CD14-positive monocyte (primary cell): Measurements from ENCODE around the gene ACKR3. TPM values are rescaled to one million over a fixed set of nuclear protein-coding genes. Genes with fewer than 3 reads are reported as not detected.

ENCODE experiments used
- DNase-seq, 3 donors: peaks; one replicate each; pipeline ENCODE4 v3.0.0-alpha.2; 2011 to 2022
- H2AFZ ChIP-seq: 2 replicates; pipeline ENCODE4 v1.6.0; 2012; ENCODE audit warnings: mild to moderate bottlenecking, low read depth, low read length, inconsistent platforms; ENCODE audit not compliant: insufficient read depth, poor library complexity, severe bottlenecking
- H3K27ac ChIP-seq, 2 donors: 1 replicate in 1 of 2; 2 replicates in 1 of 2; pipeline ENCODE4 v1.5.1; 2012 to 2013; ENCODE audit warnings: low read length in 2 of 2, control low read depth in 1 of 2, inconsistent platforms in 1 of 2, low read depth in 1 of 2, mild to moderate bottlenecking in 1 of 2
- H3K27me3 ChIP-seq, 2 donors: one replicate each; pipeline versions ENCODE4 v1.6.0 to v1.6.1; 2011 to 2013; ENCODE audit warnings: low read length in 2 of 2; ENCODE audit not compliant: control insufficient read depth in 2 of 2, insufficient read depth in 2 of 2
- H3K36me3 ChIP-seq, 2 donors: replicated peaks in 1 of 2; 1 replicate in 1 of 2; 2 replicates in 1 of 2; pipeline versions ENCODE4 v1.5.1 to v1.6.1; 2012 to 2013; ENCODE audit warnings: low read length in 2 of 2, control low read depth in 1 of 2, inconsistent platforms in 1 of 2, mild to moderate bottlenecking in 1 of 2; ENCODE audit not compliant: insufficient read depth in 2 of 2, control insufficient read depth in 1 of 2
- H3K4me1 ChIP-seq, 2 donors: 1 replicate in 1 of 2; 2 replicates in 1 of 2; pipeline versions ENCODE4 v1.5.1 to v1.6.1; 2012 to 2013; ENCODE audit warnings: low read length in 2 of 2, control low read depth in 1 of 2, inconsistent platforms in 1 of 2, mild to moderate bottlenecking in 1 of 2, moderate library complexity in 1 of 2; ENCODE audit not compliant: insufficient read depth in 2 of 2, control insufficient read depth in 1 of 2
- H3K4me2 ChIP-seq: replicated peaks from 2 replicates; pipeline ENCODE3; 2012; ENCODE audit warnings: low read length, moderate library complexity, mild to moderate bottlenecking; ENCODE audit not compliant: poor library complexity, severe bottlenecking; ENCODE audit errors: extremely low read depth
- H3K4me3 ChIP-seq, 3 experiments: fragments of 200-600 bp in 1 of 3; sonication (generic) in 1 of 3; replicated peaks in 1 of 3; 1 replicate in 2 of 3; 2 replicates in 1 of 3; pipeline ENCODE4 v1.5.1; 2011 to 2013; ENCODE audit warnings: low read length in 3 of 3, mild to moderate bottlenecking in 3 of 3, control low read depth in 2 of 3, low read depth in 2 of 3, inconsistent platforms in 1 of 3, moderate library complexity in 1 of 3
- H3K79me2 ChIP-seq: 2 replicates; pipeline ENCODE4 v1.6.0; 2012; ENCODE audit warnings: mild to moderate bottlenecking, control low read depth, inconsistent platforms, low read length, moderate library complexity; ENCODE audit not compliant: insufficient read depth
- H3K9ac ChIP-seq: 2 replicates; pipeline ENCODE4 v1.6.0; 2017; ENCODE audit warnings: low read length, mild to moderate bottlenecking; ENCODE audit not compliant: insufficient read depth, poor library complexity, severe bottlenecking
- H3K9me3 ChIP-seq, 2 donors: replicated peaks in 1 of 2; 1 replicate in 1 of 2; 2 replicates in 1 of 2; pipeline versions ENCODE4 v1.5.1 to v1.6.1; 2012 to 2013; ENCODE audit warnings: low read length in 2 of 2, control low read depth in 1 of 2; ENCODE audit not compliant: control insufficient read depth in 1 of 2, insufficient read depth in 1 of 2
- H4K20me1 ChIP-seq: 2 replicates; pipeline ENCODE4 v1.6.0; 2012; ENCODE audit warnings: mild to moderate bottlenecking, low read length, control low read depth, moderate library complexity; ENCODE audit not compliant: insufficient read depth
- H3K27ac Mint-ChIP-seq, 7 donors: one replicate each; pipeline ENCODE4 v1.8.0; 2020; ENCODE audit warnings: mild to moderate bottlenecking in 7 of 7, mixed read lengths in 7 of 7, moderate library complexity in 6 of 7, inconsistent platforms in 2 of 7
- H3K27me3 Mint-ChIP-seq, 3 donors: one replicate each; pipeline ENCODE4 v1.8.0; 2021 to 2022; ENCODE audit warnings: low read depth in 3 of 3, mild to moderate bottlenecking in 3 of 3, mixed read lengths in 3 of 3, moderate library complexity in 3 of 3, inconsistent platforms in 1 of 3
- H3K36me3 Mint-ChIP-seq, 2 donors: one replicate each; pipeline ENCODE4 v1.8.0; 2020; ENCODE audit warnings: mixed read lengths in 2 of 2, inconsistent platforms in 1 of 2, mild to moderate bottlenecking in 1 of 2
- H3K4me1 Mint-ChIP-seq: one replicate; pipeline ENCODE4 v1.8.0; 2020; ENCODE audit warnings: mild to moderate bottlenecking, mixed read lengths
- H3K4me3 Mint-ChIP-seq, 2 donors: one replicate each; pipeline ENCODE4 v1.8.0; 2020; ENCODE audit warnings: mild to moderate bottlenecking in 2 of 2, mixed read lengths in 2 of 2, moderate library complexity in 1 of 2
- H3K9me3 Mint-ChIP-seq, 7 donors: one replicate each; pipeline ENCODE4 v1.8.0; 2020 to 2022; ENCODE audit warnings: mixed read lengths in 7 of 7, mild to moderate bottlenecking in 6 of 7, moderate library complexity in 6 of 7, inconsistent platforms in 2 of 7
- WGBS: methylation state at CpG from one replicate; pipeline ENCODE4 v1.1.5; 2013; ENCODE audit warnings: missing lambda C conversion rate; ENCODE audit not compliant: insufficient coverage; 5-methylcytosine and 5-hydroxymethylcytosine counted together
- intact Hi-C, 2 donors: fragments of 100-400 bp; cut with micrococcal nuclease; formaldehyde crosslinking; loops; one replicate each; pipeline versions ENCODE4 v1.15.0 to v1.15.1; 2023
- polyA plus RNA-seq, 3 donors: library from polyadenylated mRNA; depleted of rRNA in 1 of 3; unstranded in 2 of 3; stranded (reverse) in 1 of 3; fragments of 300-500 nt in 2 of 3; fragments of >200 nt in 1 of 3; fragmentation: Illumina TruSeq in 2 of 3; gene quantifications; 1 replicate in 2 of 3; 2 replicates in 1 of 3; pipeline ENCODE4 v1.2.3, GENCODE V29; 2012 to 2021
- TF ChIP-seq, protein P1 (sequence below): fragments of 200-600 bp; IDR thresholded peaks from one replicate; pipeline ENCODE4 v1.8.0; 2022; ENCODE audit warnings: antibody characterized with exemption, mild to moderate bottlenecking

ACKR3 gene
- polyA plus RNA-seq, 3 donors: 0.41 to 13.3 (median 0.79) TPM

DNA sequence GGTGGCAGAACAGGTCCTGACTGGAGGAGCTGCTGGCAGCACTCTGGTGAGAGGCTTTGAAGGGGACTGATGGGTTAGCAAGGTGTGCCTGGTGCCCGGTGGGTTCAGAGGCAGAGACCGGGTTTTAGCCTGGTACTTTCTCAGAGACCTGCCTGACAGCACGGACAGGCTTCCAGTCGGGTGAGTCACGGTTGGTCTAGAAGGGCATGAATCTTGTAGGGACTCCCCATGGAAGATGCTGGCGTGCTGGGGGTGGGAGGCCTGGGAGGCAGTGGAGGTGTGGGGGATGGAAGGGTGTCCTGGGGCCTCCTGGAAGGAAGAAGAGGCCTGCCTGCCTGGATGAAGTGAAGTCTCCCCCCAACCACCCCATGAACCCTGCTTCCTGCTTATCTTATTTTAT is 52.6 kb downstream of the ACKR3 start:
- 100% methylated on average over 4 of the region's 6 CpGs for WGBS
- Mint-ChIP-seq H3K4me3 (no peak overlapping the region), H3K27me3 (peaks cover 12 to 27% (median 13%) of the 10 kb centered on the region in 3 donors), H3K27ac (no peak overlapping the region), H3K36me3 (no peaks in the 10 kb centered on the region), H3K4me1 (no peaks in the 10 kb centered on the region), H3K9me3 (peaks cover 0 to 2% (median 0%) of the 10 kb centered on the region in 7 donors)
- H2AFZ ChIP-seq: no peak overlapping the region
- H3K4me2 ChIP-seq: no peak overlapping the region
- H3K27me3 ChIP-seq: no peaks in the 10 kb centered on the region
- H3K27ac ChIP-seq: no peak overlapping the region
- TF ChIP-seq, protein P1, sequence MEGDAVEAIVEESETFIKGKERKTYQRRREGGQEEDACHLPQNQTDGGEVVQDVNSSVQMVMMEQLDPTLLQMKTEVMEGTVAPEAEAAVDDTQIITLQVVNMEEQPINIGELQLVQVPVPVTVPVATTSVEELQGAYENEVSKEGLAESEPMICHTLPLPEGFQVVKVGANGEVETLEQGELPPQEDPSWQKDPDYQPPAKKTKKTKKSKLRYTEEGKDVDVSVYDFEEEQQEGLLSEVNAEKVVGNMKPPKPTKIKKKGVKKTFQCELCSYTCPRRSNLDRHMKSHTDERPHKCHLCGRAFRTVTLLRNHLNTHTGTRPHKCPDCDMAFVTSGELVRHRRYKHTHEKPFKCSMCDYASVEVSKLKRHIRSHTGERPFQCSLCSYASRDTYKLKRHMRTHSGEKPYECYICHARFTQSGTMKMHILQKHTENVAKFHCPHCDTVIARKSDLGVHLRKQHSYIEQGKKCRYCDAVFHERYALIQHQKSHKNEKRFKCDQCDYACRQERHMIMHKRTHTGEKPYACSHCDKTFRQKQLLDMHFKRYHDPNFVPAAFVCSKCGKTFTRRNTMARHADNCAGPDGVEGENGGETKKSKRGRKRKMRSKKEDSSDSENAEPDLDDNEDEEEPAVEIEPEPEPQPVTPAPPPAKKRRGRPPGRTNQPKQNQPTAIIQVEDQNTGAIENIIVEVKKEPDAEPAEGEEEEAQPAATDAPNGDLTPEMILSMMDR: no peak
- H3K79me2 ChIP-seq: no peaks in the 10 kb centered on the region
- no peaks in the 10 kb centered on the region for H3K36me3 ChIP-seq
- no peaks in the 10 kb centered on the region for H3K4me1 ChIP-seq
- intact Hi-C loops: no loop called here
- no peaks in the 10 kb centered on the region for H4K20me1 ChIP-seq
- H3K4me3 ChIP-seq: no peak overlapping the region
- H3K9me3 ChIP-seq: no peaks in the 10 kb centered on the region
- H3K9ac ChIP-seq: no peak overlapping the region
- DNase-seq: no peak

- Mint-ChIP-seq H3K27me3 (peaks cover 9 to 27% (median 13%) of the 10 kb centered on the region in 3 donors), H3K27ac (no peak overlapping the region), H3K36me3 (no peaks in the 10 kb centered on the region), H3K9me3 (peaks cover 0 to 2% (median 0%) of the 10 kb centered on the region in 7 donors), H3K4me3 (no peak overlapping the region), H3K4me1 (no peaks in the 10 kb centered on the region)
- Histone ChIP-seq H3K27me3 (no peaks in the 10 kb centered on the region), H3K36me3 (no peaks in the 10 kb centered on the region), H3K4me1 (no peaks in the 10 kb centered on the region), H4K20me1 (no peaks in the 10 kb centered on the region), H3K9me3 (no peaks in the 10 kb centered on the region), H3K9ac (no peak overlapping the region), H3K79me2 (no peaks in the 10 kb centered on the region), H3K4me2 (no peak overlapping the region), H2AFZ (no peak overlapping the region), H3K27ac (no peak overlapping the region), H3K4me3 (no peak overlapping the region)
- WGBS: 93% methylated on average over 9 of the region's 9 CpGs
- DNase-seq: no peak
- intact Hi-C loops: no loop called here
- TF ChIP-seq, protein P1: no peak
These were observed 53.0 kb downstream of the ACKR3 start for GRCh38 chr2:236622660-236623059.
